ENCODE measurements around the gene ACOT11. TPM values are rescaled to one million over a fixed set of nuclear protein-coding genes. Genes with fewer than 3 reads are reported as not detected.

Gene ACOT11
- total RNA-seq, 4 donors from 2014 or later, result 27.1 to 93.0 (median 70.5) TPM

DNA sequence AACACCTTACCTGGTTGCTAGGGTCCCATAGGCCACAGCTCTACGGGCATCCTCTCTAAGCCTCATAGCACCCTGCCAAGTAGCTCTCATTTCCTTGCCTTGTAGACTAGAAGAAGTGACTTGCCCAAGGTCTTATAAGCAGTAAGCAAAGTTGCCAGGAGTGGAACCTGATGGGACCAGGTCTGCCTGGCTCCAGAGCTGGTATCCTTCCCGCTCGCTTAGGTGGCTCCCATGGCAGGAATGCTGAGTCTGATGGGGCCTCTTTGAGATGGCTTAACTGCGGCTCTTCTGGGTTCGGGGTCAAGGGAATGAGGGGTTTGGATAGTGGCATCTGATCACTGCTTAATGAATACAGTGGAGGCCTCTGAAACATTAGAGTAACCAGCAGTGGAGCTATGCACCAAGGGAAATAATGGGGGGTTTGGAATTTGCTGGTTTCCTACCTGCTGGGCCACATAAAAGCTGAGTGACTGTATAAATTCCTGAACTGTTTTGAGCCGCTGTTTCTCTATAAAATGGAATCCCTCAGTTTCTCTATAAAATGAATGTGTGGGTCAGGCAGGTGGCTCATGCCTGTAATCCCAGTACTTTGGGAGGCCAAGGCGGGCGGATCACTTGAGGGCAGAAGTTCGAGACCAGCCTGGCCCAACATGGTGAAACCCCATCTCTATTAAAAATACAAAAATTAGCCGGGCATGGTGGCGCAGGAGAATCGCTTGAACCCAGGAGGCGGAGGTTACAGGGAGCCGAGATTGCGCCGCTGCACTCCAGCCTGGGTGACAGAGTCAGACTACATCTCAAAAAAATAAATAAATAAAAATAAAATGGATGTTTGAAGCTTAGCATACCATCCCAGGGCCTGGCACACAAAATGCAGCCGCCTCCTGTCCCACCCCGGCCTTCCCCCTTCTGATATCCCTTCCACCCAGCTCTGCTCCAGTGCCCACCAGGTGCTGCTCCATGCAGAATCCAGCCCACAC lies 62.9 kb downstream of the ACOT11 start:
- peaks cover 0 to 23% of the 10 kb centered on the region in 2 donors for H3K36me3 ChIP-seq
- TF ChIP-seq CTCF (IDR thresholded peaks at IDR 0.05), result no peak
- TF ChIP-seq POLR2A (IDR thresholded peaks at IDR 0.05), result no peak
- H3K4me1 ChIP-seq, result no peaks in the 10 kb centered on the region
- H3K27me3 ChIP-seq, result no peaks in the 10 kb centered on the region
- no peaks in the 10 kb centered on the region for H3K9me3 ChIP-seq
- WGBS, 2 donors, result 95 to 96% methylated on average over 16 to 18 of the region's 18 CpGs
- intact Hi-C loops (cut with DNase I), result no loop called here
- DNase-seq, result no peak
- no peak overlapping the region for H3K27ac ChIP-seq
- no peak overlapping the region for H3K4me3 ChIP-seq (replicated peaks in 1 of 3)

GRCh38 chr1:54611621-54612020 lies 63.6 kb downstream of the ACOT11 start:
- WGBS, 2 donors, result 82 to 88% methylated on average over 8 of the region's 8 CpGs
- H3K4me1 ChIP-seq, result no peaks in the 10 kb centered on the region
- peaks cover 0 to 21% of the 10 kb centered on the region in 2 donors for H3K36me3 ChIP-seq
- TF ChIP-seq CTCF (IDR thresholded peaks at IDR 0.05), result no peak
- TF ChIP-seq POLR2A (IDR thresholded peaks at IDR 0.05), result no peak
- no peaks in the 10 kb centered on the region for H3K27me3 ChIP-seq
- DNase-seq, result no peak
- intact Hi-C loops (cut with DNase I), result no loop called here
- H3K27ac ChIP-seq, result no peak overlapping the region
- no peak overlapping the region for H3K4me3 ChIP-seq (replicated peaks in 1 of 3)
- no peaks in the 10 kb centered on the region for H3K9me3 ChIP-seq

DNA sequence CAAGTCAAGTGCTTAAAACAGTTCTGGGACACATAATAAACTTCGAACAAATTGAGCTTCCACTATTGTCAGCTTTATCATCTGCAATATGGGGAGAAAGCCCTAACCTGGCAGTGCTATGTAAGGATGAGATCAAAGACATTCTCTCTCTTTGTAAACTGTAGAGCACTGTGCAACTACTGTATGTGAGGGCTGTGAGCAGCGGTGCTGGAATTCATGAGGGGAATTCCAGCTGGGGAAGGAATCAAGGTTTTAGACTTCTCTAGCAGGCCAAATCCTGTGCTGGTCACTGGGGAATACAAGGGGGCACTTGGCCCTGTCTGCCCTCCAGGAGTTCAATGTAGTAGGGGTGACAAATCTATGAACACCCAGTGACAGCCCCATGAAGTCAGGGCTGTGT lies 66.0 kb downstream of the ACOT11 start:
- no peak overlapping the region for H3K27ac ChIP-seq
- H3K4me3 ChIP-seq (replicated peaks in 1 of 3), result no peak overlapping the region
- no peak for DNase-seq
- H3K4me1 ChIP-seq, result no peaks in the 10 kb centered on the region
- no peaks in the 10 kb centered on the region for H3K9me3 ChIP-seq
- intact Hi-C loops (cut with DNase I), result no loop called here
- TF ChIP-seq POLR2A (IDR thresholded peaks at IDR 0.05) (no peak), CTCF (IDR thresholded peaks at IDR 0.05) (no peak)
- no peaks in the 10 kb centered on the region for H3K27me3 ChIP-seq
- WGBS, 2 donors, result 84 to 90% methylated on average over 2 of the region's 2 CpGs
- peaks cover 0 to 8% of the 10 kb centered on the region in 2 donors for H3K36me3 ChIP-seq

DNA sequence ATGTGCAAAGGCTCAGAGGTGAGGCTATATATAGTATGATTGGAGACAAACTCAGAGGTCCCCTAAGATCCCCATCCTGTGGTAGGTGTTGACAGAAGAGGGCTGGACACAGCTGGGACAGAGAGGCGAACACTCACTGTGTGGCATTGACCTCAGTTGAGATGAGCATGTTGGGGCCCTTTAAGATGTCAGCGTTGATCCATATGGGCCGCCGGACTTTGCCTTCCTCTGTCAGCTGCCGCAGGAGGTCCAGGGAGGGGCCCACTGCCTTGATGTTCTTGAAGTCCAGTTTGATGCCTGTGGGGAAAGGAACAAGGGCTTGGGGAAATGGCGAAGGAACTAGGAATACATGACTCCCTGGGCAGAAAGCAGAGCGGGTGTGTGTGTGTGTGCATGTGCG lies 66.5 kb downstream of the ACOT11 start:
- peaks cover 0 to 4% of the 10 kb centered on the region in 2 donors for H3K36me3 ChIP-seq
- DNase-seq, result no peak

More for the DNA sequence above, 66.5 kb downstream of the ACOT11 start:
- intact Hi-C loops (cut with DNase I), result no loop called here
- Histone ChIP-seq H3K27ac (no peak overlapping the region), H3K4me3 (replicated peaks in 1 of 3) (no peak overlapping the region), H3K9me3 (no peaks in the 10 kb centered on the region), H3K4me1 (no peaks in the 10 kb centered on the region), H3K27me3 (no peaks in the 10 kb centered on the region)
- WGBS, 2 donors, result 74 to 76% methylated on average over 8 of the region's 8 CpGs
- no peak for TF ChIP-seq POLR2A (IDR thresholded peaks at IDR 0.05)
- no peak for TF ChIP-seq CTCF (IDR thresholded peaks at IDR 0.05)

Data from thyroid gland (tissue), 4 donors.